GM21529 (cell line): ENCODE results near the gene ZNF208.
"Not testable (repeated sequence)": the region's sequence is repeated elsewhere in the genome, so short reads cannot be mapped to it uniquely, and the experiment has no call there.

Experiments used
- ATAC-seq: cut with Tn5 transposase; IDR thresholded peaks from one replicate; pipeline ENCODE4 v1.9.1; 2021; ENCODE audit not compliant: unreplicated experiment

The ZNF208 gene

GRCh38 chr19:21885516-21885915 is 125.2 kb downstream of the ZNF208 start:
- not testable (repeated sequence) for ATAC-seq

- ATAC-seq = not testable (repeated sequence)
These were observed 126.0 kb downstream of the ZNF208 start for GRCh38 chr19:21884786-21885185.

- ATAC-seq = no peak
These were observed 127.2 kb downstream of the ZNF208 start for GRCh38 chr19:21883516-21883915.
